Stimulated activated CD4-positive, alpha-beta T cell treated with anti-CD3 and anti-CD28 coated beads, Interleukin-2, amount 100 ng/mL, for 4 hours (primary cell): ENCODE measurements around the gene CSMD2.

ENCODE experiments used
- DNase-seq: peaks from one replicate; pipeline ENCODE4 v3.0.0-alpha.2; 2020; ENCODE audit warnings: low read depth

Gene CSMD2

GRCh38 chr1:33899746-33900145 lies 265.3 kb downstream of the CSMD2 start:
- DNase-seq, result no peak

GRCh38 chr1:33898881-33899280 lies 266.1 kb downstream of the CSMD2 start:
- no peak for DNase-seq

- DNase-seq, result no peak
These were observed 266.6 kb downstream of the CSMD2 start for GRCh38 chr1:33898406-33898805.

- DNase-seq, result no peak
These were observed 267.8 kb downstream of the CSMD2 start for GRCh38 chr1:33897092-33897725.

GRCh38 chr1:33895976-33896375 lies 269.1 kb downstream of the CSMD2 start:
- no peak for DNase-seq

- no peak for DNase-seq
These were observed 269.6 kb downstream of the CSMD2 start for GRCh38 chr1:33895396-33895795.

GRCh38 chr1:33893147-33893830 lies 271.7 kb downstream of the CSMD2 start:
- DNase-seq, result no peak

- DNase-seq, result no peak
These were observed 278.5 kb downstream of the CSMD2 start for GRCh38 chr1:33886496-33886895.

GRCh38 chr1:33880305-33880704 lies 284.7 kb downstream of the CSMD2 start:
- DNase-seq, result no peak

GRCh38 chr1:33878392-33878791 lies 286.6 kb downstream of the CSMD2 start:
- no peak for DNase-seq

GRCh38 chr1:33876970-33877650 lies 287.9 kb downstream of the CSMD2 start:
- no peak for DNase-seq

- DNase-seq, result no peak
These were observed 289.2 kb downstream of the CSMD2 start for GRCh38 chr1:33875862-33876261.

- DNase-seq, result no peak
These were observed 290.4 kb downstream of the CSMD2 start for GRCh38 chr1:33874636-33875035.

GRCh38 chr1:33872683-33873082 lies 292.3 kb downstream of the CSMD2 start:
- DNase-seq, result no peak

- no peak for DNase-seq
These were observed 292.8 kb downstream of the CSMD2 start for GRCh38 chr1:33872275-33872674.

GRCh38 chr1:33867684-33868083 lies 297.3 kb downstream of the CSMD2 start:
- DNase-seq, result no peak

GRCh38 chr1:33866281-33866680 lies 298.7 kb downstream of the CSMD2 start:
- DNase-seq, result no peak

GRCh38 chr1:33864460-33865389 lies 300.3 kb downstream of the CSMD2 start:
- no peak for DNase-seq

GRCh38 chr1:33863779-33864178 lies 301.3 kb downstream of the CSMD2 start, which contains the start of gene HMGB4:
Gene HMGB4 (plus strand): TSS chr1:33864079. CDS start chr1:33864192, 113 bp downstream.
- DNase-seq, result no peak

GRCh38 chr1:33860671-33861070 lies 304.4 kb downstream of the CSMD2 start:
- no peak for DNase-seq

GRCh38 chr1:33854091-33854490 lies 310.9 kb downstream of the CSMD2 start:
- DNase-seq, result no peak

- DNase-seq, result no peak
These were observed 311.6 kb downstream of the CSMD2 start for GRCh38 chr1:33853431-33853830.
